GM19193 (cell line): ENCODE measurements around the gene MARK4.

Source experiments
- POLR2A ChIP-seq: IDR thresholded peaks from 4 replicates; pipeline ENCODE4 v1.6.1; 2011; ENCODE audit not compliant: insufficient read depth, insufficient read length; ENCODE audit errors: extremely low read depth

MARK4 gene

GRCh38 chr19:45327404-45328143, 76.5 kb downstream of the MARK4 start:
- no peak for TF ChIP-seq POLR2A

DNA sequence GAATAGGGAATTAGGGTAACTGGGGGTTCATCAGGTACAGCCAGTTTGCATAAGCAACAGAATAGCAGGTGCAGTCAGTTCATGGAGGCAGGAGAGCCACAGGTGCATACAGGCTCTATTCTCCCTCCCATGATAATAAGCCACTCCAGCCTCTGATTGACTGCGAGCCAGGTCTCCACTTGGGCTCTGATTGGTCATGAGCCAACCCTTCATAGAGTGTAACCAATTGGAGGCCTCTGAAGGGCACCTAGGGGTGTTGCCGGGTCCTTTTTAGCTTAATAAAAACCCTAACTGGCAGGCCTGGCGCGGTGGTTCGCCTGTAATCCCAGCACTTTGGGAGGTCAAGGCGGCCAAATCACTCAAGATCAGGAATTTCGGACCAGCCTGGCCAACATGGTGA, 80.3 kb downstream of the MARK4 start:
- no peak for TF ChIP-seq POLR2A

DNA sequence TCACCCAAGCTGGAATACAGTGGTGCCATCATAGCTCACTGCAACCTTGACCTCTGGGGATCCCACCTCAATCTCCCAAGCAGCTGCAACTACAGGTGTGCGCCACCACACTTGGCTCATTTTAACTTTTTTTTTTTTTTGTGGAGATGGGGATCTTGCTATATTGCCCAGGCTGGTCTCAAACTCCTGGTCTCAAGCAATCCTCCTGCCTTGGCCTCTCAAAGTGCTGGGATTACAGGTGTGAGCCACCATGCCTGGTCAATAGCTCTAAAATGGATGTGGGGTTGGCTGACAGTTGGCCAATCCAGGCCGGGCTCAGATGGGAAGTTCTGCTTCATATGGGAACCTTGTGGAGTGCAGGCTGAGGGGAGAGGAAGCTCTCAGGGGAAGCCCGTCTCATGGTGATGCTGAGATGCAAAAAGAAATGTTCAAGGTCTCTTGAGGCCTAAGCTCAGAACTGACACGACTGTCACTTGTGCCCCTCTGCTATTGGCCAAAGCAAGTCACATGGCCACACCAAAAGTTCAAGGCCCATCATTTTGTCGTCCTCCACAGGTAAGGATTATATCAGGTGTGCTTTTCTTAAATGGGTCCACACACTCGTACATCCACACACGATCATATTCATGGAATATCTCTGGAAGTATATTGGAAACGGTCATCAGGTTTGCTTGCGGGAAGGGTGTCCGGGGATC, 82.7 kb downstream of the MARK4 start:
- TF ChIP-seq POLR2A = no peak

DNA sequence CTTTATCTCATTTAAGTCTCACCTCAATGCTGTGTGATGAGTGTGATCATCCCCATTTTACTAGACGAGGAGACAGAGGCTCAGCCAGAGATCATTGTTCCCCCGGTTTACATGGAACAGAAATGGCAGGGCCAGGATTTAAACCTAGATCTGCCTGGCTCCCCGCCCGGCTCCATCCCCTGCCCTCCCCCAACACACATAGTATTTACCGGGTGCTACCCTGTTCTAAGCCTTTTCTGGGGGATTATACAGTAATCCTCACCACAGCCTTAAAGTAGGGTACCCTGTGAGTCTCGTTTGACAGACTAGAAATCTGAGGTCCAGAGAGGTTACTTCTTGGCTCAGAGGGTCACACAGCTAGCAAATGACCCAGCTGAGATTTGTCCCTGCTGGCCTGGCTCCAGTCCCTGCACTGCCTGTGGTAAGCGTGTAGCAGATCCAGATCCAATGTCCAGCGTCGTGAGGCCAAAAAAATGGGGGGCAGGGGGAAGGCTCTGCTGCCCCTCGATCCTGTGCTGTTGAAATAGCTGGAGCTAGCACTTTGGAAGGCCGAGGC, 85.7 kb downstream of the MARK4 start:
- no peak for TF ChIP-seq POLR2A

DNA sequence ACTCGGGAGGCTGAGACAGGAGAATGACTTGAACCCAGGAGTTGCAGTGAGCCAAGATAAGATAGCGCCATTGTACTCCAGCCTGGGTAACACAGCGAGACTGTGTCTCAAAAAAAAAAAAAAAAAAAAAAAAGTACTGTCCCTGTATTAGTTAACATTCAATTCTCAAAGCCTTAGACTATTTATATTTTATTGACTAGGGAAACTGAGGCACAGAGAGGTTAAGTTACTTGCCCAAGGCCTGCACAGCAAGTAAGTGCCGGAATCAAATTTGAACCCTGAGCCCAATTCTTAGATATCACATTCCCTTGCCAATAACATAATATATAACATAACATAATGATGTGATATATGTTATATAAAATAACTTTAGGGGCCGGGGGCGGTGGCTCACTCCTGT, 88.6 kb downstream of the MARK4 start:
- no peak for TF ChIP-seq POLR2A

- TF ChIP-seq POLR2A = no peak
Observed at GRCh38 chr19:45340232-45340898, 89.3 kb downstream of the MARK4 start, which contains the start of gene KLC3. KLC3 (plus strand) TSS chr19:45340750; CDS start chr19:45345542, 4,792 bp downstream.

DNA sequence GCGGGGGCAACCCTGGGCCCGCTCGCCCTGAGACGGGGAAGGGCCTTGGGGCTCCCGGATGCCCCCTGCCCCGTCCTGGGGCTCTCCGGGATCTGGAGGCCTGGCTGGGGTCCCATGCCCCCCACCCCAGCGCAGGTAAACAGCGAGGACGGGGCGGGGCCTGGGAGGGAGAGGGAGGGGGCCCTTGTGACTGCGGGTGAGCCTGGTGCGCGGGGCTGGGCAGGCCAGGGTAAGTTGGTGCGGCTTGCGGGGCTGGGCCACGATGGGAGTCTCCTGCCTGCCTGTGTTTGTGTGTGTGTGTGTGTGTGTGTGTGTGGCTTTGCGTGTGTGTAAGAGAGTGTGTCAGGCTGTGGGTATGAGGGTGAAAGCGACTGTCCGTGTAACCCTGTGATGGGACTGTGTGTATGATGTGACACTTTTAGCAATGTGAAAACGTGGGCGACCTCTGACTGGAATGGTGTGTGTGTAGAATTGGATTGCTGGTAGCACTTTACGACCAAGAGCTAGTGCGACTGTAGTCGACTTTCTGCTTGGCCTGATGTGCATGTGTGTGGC, 89.9 kb downstream of the MARK4 start:
- TF ChIP-seq POLR2A = no peak

GRCh38 chr19:45342911-45343310, 91.8 kb downstream of the MARK4 start:
- TF ChIP-seq POLR2A = no peak

GRCh38 chr19:45344621-45345505, 93.8 kb downstream of the MARK4 start:
- TF ChIP-seq POLR2A = no peak

GRCh38 chr19:45345506-45345860, 94.4 kb downstream of the MARK4 start:
- TF ChIP-seq POLR2A = no peak

DNA sequence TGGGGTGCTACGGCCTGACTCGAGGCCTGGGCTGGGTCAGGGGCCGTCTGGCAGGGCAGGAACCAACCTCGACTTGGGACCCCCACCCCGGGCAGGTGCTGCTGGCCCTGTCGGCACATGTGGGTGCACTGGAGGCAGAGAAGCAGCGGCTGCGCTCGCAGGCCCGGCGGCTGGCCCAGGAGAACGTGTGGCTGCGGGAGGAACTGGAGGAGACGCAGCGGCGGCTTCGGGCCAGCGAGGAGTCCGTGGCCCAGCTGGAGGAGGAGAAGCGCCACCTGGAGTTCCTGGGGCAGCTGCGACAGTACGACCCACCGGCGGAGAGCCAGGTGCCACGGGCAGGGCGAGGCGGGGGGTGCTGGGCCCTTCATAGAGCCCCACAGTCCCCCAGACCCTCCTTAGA, 95.4 kb downstream of the MARK4 start:
- TF ChIP-seq POLR2A = no peak

DNA sequence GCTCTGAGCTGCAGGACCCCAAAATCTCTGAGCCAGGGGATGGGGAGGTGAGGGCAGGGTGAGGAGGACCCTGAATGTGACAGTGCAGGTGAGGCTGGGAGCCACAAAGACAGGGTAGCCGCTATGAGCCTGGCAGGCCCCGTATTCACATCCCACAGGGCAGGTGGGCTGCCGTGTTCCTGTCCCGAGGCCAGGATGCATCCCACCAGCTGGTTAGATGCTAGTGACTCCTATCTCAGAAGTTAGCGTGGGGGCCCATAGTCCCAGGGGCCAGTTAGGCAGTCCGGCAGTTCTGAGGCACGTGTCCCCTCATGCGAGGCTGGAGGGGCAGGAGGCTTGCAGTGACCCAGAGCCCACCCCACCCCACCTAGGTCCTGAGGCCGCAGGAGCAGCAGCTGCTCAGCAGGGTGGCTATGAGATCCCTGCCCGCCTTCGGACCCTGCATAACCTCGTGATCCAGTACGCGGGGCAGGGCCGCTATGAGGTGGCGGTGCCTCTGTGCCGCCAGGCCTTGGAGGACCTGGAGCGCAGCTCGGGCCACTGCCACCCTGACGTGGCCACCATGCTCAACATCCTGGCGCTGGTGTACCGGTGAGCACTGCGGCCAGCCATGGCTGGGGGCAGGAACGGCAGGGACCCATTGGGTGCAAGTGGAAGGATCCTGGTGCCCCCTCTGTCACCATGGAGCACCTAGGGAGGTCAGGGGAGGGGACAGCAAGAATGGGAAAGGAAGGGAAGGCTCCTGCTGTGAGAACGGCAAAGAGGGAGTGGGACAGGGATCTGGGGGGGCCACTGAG, 96.7 kb downstream of the MARK4 start:
- TF ChIP-seq POLR2A = no peak

- TF ChIP-seq POLR2A = no peak
Observed at GRCh38 chr19:45348367-45349125, 97.5 kb downstream of the MARK4 start.

GRCh38 chr19:45349126-45349415, 98.0 kb downstream of the MARK4 start:
- no peak for TF ChIP-seq POLR2A
